ENCODE measurements around the gene ENAH. TPM values are rescaled to one million over a fixed set of nuclear protein-coding genes. Genes with fewer than 3 reads are reported as not detected.

ENAH gene
- total RNA-seq, 3 donors from 2014 or later = 0.90 to 1.3 (median 1.1) TPM

GRCh38 chr1:225488676-225489075 lies 164.2 kb downstream of the ENAH start:
- no peak for ATAC-seq

GRCh38 chr1:225486856-225487255 lies 166.1 kb downstream of the ENAH start:
- Mint-ChIP-seq H3K27me3 (ENCODE audit: low read depth) (peaks cover 3% of the 10 kb centered on the region), H3K4me3 (no peak overlapping the region), H3K9me3 (no peaks in the 10 kb centered on the region), H3K36me3 (ENCODE audit: insufficient read depth) (no peaks in the 10 kb centered on the region), H3K4me1 (ENCODE audit: low read depth) (no peaks in the 10 kb centered on the region)
- ATAC-seq = no peak
- DNase-seq = no peak

More at GRCh38 chr1:225488676-225489075, 164.2 kb downstream of the ENAH start:
- no peaks in the 10 kb centered on the region for H3K36me3 Mint-ChIP-seq (ENCODE audit: insufficient read depth)
- no peak for DNase-seq
- no peaks in the 10 kb centered on the region for H3K4me1 Mint-ChIP-seq (ENCODE audit: low read depth)
- no peaks in the 10 kb centered on the region for H3K9me3 Mint-ChIP-seq
- H3K4me3 Mint-ChIP-seq = no peak overlapping the region
- H3K27me3 Mint-ChIP-seq (ENCODE audit: low read depth) = peaks cover 4% of the 10 kb centered on the region

GRCh38 chr1:225485991-225486530 lies 166.9 kb downstream of the ENAH start:
- DNase-seq (no peak), ATAC-seq (no peak)
- no peaks in the 10 kb centered on the region for H3K4me1 Mint-ChIP-seq (ENCODE audit: low read depth)
- no peak overlapping the region for H3K4me3 Mint-ChIP-seq
- no peaks in the 10 kb centered on the region for H3K36me3 Mint-ChIP-seq (ENCODE audit: insufficient read depth)
- H3K9me3 Mint-ChIP-seq = no peaks in the 10 kb centered on the region
- H3K27me3 Mint-ChIP-seq (ENCODE audit: low read depth) = peaks cover 3% of the 10 kb centered on the region

GRCh38 chr1:225485226-225485625 lies 167.7 kb downstream of the ENAH start:
- Mint-ChIP-seq H3K27me3 (ENCODE audit: low read depth) (peaks cover 3% of the 10 kb centered on the region), H3K9me3 (no peaks in the 10 kb centered on the region), H3K36me3 (ENCODE audit: insufficient read depth) (no peaks in the 10 kb centered on the region), H3K4me1 (ENCODE audit: low read depth) (peaks cover 2% of the 10 kb centered on the region), H3K4me3 (no peak overlapping the region)
- DNase-seq (no peak), ATAC-seq (no peak)

- DNase-seq (no peak), ATAC-seq (no peak)
- Mint-ChIP-seq H3K27me3 (ENCODE audit: low read depth) (peaks cover 3% of the 10 kb centered on the region), H3K4me3 (no peak overlapping the region), H3K4me1 (ENCODE audit: low read depth) (peaks cover 2% of the 10 kb centered on the region), H3K9me3 (no peaks in the 10 kb centered on the region), H3K36me3 (ENCODE audit: insufficient read depth) (no peaks in the 10 kb centered on the region)
Measured at GRCh38 chr1:225484657-225485214, 168.2 kb downstream of the ENAH start.

- no peaks in the 10 kb centered on the region for H3K36me3 Mint-ChIP-seq (ENCODE audit: insufficient read depth)
- no peak overlapping the region for H3K4me3 Mint-ChIP-seq
- H3K9me3 Mint-ChIP-seq = no peaks in the 10 kb centered on the region
- H3K27me3 Mint-ChIP-seq (ENCODE audit: low read depth) = peaks cover 3% of the 10 kb centered on the region
- DNase-seq = no peak
- ATAC-seq = no peak
- H3K4me1 Mint-ChIP-seq (ENCODE audit: low read depth) = peaks cover 6% of the 10 kb centered on the region
Measured at GRCh38 chr1:225483818-225484656, 168.9 kb downstream of the ENAH start.

GRCh38 chr1:225482421-225482950 lies 170.4 kb downstream of the ENAH start:
- H3K4me1 Mint-ChIP-seq (ENCODE audit: low read depth) = peaks cover 15% of the 10 kb centered on the region

GRCh38 chr1:225481738-225482137 lies 171.2 kb downstream of the ENAH start:
- Mint-ChIP-seq H3K4me1 (ENCODE audit: low read depth) (peaks cover 22% of the 10 kb centered on the region), H3K4me3 (no peak overlapping the region), H3K36me3 (ENCODE audit: insufficient read depth) (no peaks in the 10 kb centered on the region), H3K27me3 (ENCODE audit: low read depth) (peaks cover 3% of the 10 kb centered on the region), H3K9me3 (no peaks in the 10 kb centered on the region)
- ATAC-seq = no peak
- DNase-seq = no peak

More at GRCh38 chr1:225482421-225482950, 170.4 kb downstream of the ENAH start:
- H3K36me3 Mint-ChIP-seq (ENCODE audit: insufficient read depth) = no peaks in the 10 kb centered on the region
- DNase-seq (no peak), ATAC-seq (no peak)
- no peak overlapping the region for H3K4me3 Mint-ChIP-seq
- peaks cover 3% of the 10 kb centered on the region for H3K27me3 Mint-ChIP-seq (ENCODE audit: low read depth)
- H3K9me3 Mint-ChIP-seq = no peaks in the 10 kb centered on the region

GRCh38 chr1:225480825-225481434 lies 172.0 kb downstream of the ENAH start:
- Mint-ChIP-seq H3K27me3 (ENCODE audit: low read depth) (peaks cover 3% of the 10 kb centered on the region), H3K4me1 (ENCODE audit: low read depth) (peaks cover 27% of the 10 kb centered on the region), H3K4me3 (no peak overlapping the region), H3K9me3 (no peaks in the 10 kb centered on the region), H3K36me3 (ENCODE audit: insufficient read depth) (no peaks in the 10 kb centered on the region)
- DNase-seq (no peak), ATAC-seq (peak; percentile 48 to 55)

GRCh38 chr1:225479996-225480720 lies 172.8 kb downstream of the ENAH start:
- Mint-ChIP-seq H3K9me3 (no peaks in the 10 kb centered on the region), H3K36me3 (ENCODE audit: insufficient read depth) (no peaks in the 10 kb centered on the region), H3K27me3 (ENCODE audit: low read depth) (peaks cover 3% of the 10 kb centered on the region), H3K4me3 (no peak overlapping the region), H3K4me1 (ENCODE audit: low read depth) (peaks cover 28% of the 10 kb centered on the region)
- DNase-seq (no peak), ATAC-seq (no peak)

GRCh38 chr1:225479341-225479740 lies 173.6 kb downstream of the ENAH start:
- Mint-ChIP-seq H3K36me3 (ENCODE audit: insufficient read depth) (no peaks in the 10 kb centered on the region), H3K4me3 (no peak overlapping the region), H3K9me3 (no peaks in the 10 kb centered on the region), H3K27me3 (ENCODE audit: low read depth) (peaks cover 3% of the 10 kb centered on the region), H3K4me1 (ENCODE audit: low read depth) (peaks cover 33% of the 10 kb centered on the region)
- DNase-seq (no peak), ATAC-seq (no peak)

- ATAC-seq (no peak), DNase-seq (no peak)
- Mint-ChIP-seq H3K9me3 (no peaks in the 10 kb centered on the region), H3K36me3 (ENCODE audit: insufficient read depth) (no peaks in the 10 kb centered on the region), H3K4me3 (no peak overlapping the region), H3K27me3 (ENCODE audit: low read depth) (no peaks in the 10 kb centered on the region), H3K4me1 (ENCODE audit: low read depth) (peaks cover 43% of the 10 kb centered on the region)
Measured at GRCh38 chr1:225477296-225477911, 175.5 kb downstream of the ENAH start.

- DNase-seq (no peak), ATAC-seq (peak; percentile 30 to 31)
- Mint-ChIP-seq H3K4me3 (no peak overlapping the region), H3K36me3 (ENCODE audit: insufficient read depth) (no peaks in the 10 kb centered on the region), H3K27me3 (ENCODE audit: low read depth) (no peaks in the 10 kb centered on the region), H3K9me3 (no peaks in the 10 kb centered on the region), H3K4me1 (ENCODE audit: low read depth) (peaks cover 43% of the 10 kb centered on the region)
Measured at GRCh38 chr1:225476538-225476988, 176.4 kb downstream of the ENAH start.
